Measurements from ENCODE around the gene CLASRP.
"Not testable (repeated sequence)": the region's sequence is repeated elsewhere in the genome, so short reads cannot be mapped to it uniquely, and the experiment has no call there.

The CLASRP gene

DNA sequence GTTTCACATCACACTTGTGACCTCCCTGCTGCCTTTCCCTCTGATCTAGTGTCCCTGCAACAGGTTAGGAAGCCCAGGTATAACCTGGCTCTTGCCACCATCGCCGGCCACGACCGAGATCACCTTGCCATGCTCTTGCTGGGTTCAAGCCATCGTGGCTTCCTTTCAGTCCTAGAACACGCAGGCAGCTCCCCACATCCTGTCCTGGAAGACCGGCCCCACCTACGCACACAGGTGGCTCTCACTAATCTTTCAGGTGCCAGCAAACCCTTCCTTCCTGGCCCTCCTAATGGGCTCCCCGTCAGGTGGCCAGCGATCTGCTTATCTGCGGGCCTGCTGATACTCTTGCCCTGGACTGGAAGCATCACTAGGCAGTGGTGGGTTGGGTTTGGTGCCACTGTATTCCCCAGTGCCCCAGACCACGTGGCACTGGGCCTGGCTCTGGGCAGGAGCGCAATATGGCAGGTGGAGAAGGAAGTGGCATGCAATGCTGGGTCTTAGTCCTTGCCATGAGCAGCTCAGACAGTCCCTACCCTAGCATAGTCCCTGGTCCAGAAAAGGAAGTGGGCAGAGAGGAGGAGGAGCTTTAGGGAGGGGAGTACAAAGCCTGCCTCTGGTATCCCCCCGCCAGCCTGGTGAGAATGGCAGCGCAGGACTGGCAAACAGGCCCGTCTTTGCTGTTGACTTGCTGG is 66.0 kb downstream of the CLASRP start:
- no peak for DNase-seq

DNA sequence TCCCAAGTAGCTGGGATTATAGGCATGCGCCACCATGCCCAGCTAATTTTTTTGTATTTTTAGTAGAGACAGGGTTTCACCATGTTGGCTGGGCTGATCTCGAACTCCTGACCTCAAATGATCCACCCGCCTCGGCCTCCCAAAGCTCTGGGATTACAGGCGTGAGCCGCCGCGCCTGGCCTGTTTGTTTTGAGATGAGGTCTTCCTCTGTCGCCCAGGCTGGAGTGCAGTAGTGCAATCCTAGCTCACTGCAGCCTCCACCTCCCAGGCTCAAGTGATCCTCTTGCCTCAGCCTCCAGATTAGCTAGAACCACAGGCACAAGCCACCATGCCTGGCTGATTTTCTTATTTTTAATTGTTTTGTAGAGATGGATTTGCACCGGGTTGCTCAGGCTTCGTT is 67.5 kb downstream of the CLASRP start:
- DNase-seq, result not testable (repeated sequence)

DNA sequence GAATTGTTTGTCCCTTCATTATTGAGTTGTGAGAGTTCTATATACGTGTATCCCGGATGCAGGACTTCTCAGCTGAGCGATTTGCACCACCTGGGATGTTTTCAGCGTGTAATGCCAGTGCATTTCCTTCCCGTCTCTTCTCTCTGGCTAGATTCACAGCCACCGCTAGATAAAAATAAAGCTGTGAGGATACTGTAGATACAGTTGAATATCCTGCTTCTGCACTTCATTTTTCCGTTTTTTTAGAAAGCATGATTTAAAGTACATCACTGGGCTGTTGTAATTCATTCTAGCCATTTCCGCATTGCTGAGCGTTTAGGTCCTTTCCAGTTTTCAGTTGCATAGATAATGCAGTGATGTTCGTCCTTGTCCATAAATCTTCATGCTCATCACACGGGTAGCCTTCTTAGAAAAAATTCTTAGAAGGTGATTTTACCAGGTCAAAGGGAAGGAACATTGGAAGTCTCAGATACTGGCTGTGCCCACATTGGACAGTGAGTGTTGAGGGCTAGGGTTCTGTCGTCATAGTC is 68.8 kb downstream of the CLASRP start:
- no peak for DNase-seq

DNA sequence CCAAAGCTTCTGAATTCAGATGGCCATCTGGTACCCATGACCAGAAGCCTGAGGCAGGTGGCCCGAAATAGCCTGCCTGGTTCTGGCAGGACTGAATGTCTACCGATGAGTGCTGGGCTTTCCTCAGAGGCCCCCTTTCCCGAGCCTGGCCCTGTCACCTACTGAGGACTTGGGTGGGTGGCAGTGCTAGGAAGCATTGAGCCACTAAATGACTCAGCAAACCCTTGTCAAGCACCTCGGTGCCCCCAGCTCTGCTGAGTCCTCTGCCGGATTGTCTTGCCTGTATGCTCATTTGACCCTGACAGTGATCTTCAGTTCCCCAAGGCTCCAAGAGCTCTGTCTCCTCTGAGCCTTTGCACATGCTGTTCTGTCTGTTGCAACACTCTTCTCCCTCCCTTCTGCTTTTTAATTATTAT is 72.0 kb downstream of the CLASRP start:
- DNase-seq, result peak; percentile 32 to 48

DNA sequence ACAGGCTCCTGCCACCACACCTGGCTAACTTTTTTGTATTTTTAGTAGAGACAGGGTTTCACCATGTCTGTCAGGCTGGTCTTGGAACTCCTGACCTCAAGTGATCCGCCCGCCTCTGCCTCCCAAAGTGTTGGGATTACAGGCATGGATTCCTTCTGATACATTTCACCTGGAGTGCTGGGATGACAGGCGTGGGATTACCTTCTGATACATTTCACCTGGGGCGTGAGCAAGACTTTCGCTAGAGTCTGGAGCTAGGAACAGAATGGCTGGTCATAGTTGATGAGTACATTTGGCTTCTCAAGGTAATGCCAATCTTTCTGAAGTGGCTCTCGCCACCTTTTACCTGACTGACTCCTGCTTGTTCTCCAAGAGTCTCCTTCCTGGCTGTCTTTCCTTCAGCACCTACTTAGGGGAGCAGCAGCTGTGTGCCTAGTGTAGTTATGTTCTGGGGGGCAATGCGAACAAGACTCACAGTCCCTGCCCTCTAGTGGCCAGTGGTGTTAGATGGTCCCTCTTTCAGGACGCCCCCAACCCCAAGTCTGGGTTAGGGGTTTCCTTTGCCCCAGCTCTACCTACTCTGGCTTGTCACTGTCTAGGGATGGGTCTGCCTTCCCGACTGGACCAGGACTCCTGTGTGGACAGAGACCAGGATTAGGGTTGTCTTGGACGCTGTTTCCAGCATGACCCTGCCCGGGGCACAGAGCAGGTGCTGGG is 73.4 kb downstream of the CLASRP start:
- DNase-seq, result no peak

DNA sequence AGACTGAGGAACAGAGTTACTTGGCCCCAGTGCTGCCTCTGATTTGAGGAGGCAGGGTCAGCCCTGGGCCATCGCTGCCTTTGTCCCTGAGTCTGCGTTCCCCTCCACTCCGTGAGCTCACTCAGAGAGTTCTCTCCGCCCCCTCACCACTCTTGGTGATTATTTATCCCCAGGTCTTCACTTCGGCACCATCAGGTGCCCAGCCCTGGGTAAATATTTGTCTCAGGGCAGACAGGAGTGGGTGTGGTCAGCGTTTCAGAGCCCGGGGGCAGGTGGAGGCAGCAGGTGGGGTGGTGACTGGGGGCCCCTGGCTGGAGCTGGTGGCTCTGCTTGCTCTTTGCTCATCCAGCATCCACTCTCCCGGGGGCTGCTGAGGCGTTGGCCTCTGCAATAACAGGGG is 74.8 kb downstream of the CLASRP start:
- DNase-seq, result no peak

DNA sequence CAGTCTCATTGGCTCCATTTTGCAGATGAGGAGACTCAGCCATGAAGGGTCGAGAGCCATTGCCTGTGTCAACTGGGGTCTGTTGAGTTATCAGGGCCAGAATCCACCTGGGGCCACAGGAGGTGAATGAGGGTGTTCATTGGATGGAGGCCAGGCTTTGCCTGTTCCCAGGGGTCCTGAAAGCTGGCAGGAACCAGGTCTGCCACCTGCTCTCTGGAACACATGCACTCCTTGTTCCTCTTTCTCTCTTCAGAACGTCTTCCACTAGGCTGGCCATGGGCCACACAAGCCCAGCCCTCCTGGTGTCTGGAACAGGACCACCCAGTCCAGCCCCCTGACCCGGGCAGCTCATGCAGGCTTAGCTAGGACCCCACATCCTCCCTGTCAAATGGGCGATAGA is 75.3 kb downstream of the CLASRP start:
- DNase-seq, result no peak

DNA sequence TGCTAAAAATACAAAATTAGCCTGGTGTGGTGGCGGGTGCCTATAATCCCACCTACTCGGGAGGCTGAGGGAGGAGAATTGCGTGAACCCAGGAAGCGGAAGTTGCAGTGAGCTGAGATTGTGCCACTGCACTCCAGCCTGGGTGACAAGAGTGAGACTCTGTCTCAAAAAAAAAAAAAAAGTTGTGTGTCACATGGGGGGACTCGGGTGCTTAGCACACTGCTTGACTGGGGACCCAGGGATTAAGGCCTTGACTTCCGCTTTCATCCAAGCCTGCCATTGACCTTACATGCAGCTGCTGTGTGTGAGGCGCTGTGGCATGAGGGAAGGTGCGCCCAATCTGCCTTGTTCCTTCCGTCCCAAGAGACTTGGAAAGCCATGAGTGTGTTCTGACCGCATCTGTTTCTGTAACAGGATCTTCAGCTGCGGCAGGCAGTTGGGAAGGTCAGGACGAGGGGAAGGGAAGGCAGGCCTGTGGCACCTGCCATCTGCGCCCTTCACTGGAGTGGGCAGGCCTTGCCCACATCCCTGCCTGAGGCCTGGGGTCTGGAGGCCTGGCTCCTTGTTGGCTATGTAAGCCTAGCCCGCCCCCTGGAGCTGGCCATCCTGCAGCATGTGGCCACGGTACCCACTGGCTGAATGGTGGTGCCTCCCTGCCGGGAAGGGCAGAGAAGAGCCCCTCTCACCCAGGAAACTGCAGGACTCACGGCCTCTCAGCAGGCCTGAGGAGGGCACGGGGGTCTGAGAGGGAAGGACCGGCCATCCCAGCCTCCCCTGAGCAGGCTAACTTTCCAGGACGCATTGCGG is 77.2 kb downstream of the CLASRP start:
- no peak for DNase-seq

DNA sequence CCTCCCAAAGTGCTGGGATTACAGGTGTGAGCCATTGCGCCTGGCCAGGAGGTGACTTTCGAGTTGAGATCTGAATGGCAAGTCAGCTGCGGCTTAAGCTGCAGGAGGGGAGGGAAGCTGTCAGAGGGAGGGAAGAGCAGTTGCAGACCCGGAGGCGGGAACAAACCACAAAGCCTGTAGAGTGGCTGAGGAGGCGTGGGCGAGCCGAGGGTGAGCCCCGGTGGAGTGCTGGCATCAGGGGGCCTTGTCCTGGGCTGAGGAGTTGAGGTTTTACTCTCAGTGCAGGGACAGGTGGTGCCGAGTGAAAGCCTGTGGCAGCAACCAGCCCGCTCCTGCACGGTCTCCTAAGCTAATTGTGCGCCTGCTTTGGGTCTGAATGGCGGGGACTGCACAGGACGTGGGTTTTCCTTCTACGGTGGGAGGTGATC is 78.3 kb downstream of the CLASRP start:
- DNase-seq, result peak; percentile 82 to 86

DNA sequence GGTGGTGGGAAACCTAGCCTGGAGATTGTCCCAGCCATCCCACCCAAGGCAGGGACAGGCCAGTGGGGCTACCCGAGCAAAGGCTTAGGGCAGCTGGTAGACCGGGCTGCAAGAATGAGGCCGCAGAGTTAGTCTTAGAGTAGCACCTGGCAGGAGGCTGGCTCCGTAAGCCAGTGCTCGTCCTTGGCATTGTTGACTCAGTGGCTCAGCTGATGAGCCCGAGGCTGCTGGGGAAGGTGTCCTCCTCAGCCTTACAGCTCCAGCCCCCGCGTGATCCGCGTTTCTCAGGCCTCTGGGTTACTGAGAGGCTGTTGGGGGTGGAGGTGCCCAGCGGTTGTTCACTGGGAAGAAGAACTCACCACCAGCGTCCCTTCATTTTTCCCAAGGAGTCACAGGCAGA is 78.8 kb downstream of the CLASRP start:
- no peak for DNase-seq

DNA sequence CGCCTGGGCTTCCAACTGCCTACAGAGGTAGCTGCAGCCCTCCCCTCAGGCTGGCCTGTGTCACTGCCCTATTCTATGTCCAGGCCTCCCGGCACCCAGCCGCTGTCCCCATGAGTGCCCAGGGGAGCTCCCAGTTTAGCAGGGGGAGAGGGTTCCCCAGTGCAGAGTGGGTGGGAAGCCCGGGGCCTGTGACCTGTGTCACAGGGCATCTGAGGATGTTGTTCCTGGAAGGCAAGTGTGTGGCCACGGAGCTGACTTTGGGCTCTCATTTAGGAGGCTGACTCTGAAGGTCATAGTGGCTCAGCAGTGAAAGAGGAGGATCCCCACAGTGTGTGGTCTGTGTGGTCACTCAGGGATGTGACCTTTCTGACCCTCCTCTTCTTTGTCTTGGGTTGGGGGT is 79.3 kb downstream of the CLASRP start:
- peak in 1 of 2 experiments; percentile 33 for DNase-seq

DNA sequence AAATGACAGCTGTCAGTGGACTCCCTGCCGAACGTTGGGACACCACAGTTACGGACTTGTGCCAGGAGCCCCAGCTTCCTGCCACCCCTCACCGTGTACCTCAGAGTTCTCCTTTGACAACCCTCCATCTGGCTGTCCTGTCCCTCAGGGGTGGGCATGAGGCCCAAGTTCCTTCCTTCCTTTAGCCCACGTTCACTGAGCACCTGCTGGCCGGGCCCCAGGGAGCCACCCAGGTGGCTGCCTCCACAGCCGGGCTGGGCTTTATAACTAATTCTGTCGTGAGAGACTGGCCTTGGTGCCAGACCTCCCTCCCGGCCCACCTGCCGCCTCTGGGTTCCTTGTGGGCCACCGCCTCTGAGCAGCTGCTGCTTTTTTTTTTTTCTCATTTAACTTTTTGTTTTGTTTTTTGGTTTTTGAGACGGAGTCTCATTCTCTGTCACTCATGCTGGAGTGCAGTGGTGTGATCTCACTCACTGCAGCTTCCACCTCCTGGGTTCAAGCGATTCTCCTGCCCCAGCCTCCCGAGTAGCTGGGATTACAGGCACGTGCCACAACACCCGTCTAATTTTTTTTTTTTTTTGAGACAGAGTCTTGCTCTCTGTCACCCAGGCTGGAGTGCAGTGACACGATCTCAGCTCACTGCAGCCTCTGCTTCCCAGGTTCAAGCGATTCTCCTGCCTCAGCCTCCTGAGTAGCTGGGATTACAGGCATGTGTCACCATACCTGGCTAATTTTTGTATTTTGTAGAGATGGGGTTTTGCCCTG is 79.9 kb downstream of the CLASRP start:
- peak in 1 of 2 experiments; percentile 22 for DNase-seq

DNA sequence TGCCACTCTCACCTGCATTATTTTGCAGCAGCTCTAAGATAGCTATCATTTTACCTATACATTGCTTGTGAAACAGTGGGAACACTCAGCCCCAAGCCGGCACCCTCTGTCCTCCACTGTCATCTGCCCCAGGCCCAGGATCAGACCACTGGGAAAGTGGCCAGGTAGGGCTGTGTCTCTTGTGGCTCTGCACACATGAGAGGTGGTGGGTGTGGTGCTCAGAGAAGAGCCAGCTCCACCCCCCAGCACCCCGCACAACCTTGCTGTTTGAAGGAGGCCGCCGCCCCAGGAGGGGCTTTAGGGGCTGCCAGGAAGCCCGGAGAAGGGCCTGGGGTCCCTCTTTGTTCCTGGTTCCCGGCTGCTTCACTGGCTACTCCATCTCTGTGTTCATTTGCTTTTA is 80.7 kb downstream of the CLASRP start:
- no peak for DNase-seq

Data from activated T-cell treated with anti-CD3 and anti-CD28 coated beads, Interleukin-2, amount 50 U/mL, for 48 hours (primary cell).